ENCODE results near the gene DBN1. TPM values are rescaled to one million over a fixed set of nuclear protein-coding genes. Genes with fewer than 3 reads are reported as not detected.

DBN1 gene
- total RNA-seq, 1 experiment from 2014 or later = 195 TPM

GRCh38 chr5:177410575-177410974, 62.9 kb downstream of the DBN1 start:
- no peaks in the 10 kb centered on the region for H3K9me3 ChIP-seq (ENCODE audit: control insufficient read depth, insufficient read depth, low read depth, low read length)
- ChIA-PET CTCF (no interaction called here), POLR2A (no interaction called here)
- in situ Hi-C loops (cut with HindIII; ENCODE audit: low pct_unique_long_range_greater_than_20kb, low sequenced_read_pairs) (no loop called here), intact Hi-C loops (cut with micrococcal nuclease; ENCODE audit: unreplicated experiment) (no loop called here)
- no peaks in the 10 kb centered on the region for H3K36me3 ChIP-seq (ENCODE audit: control insufficient read depth, insufficient read depth, low read length)
- no peaks in the 10 kb centered on the region for H3K27me3 ChIP-seq (ENCODE audit: control insufficient read depth, insufficient read depth, low read length)
- DNase-seq (ENCODE audit: low read depth, low spot score) (no peak), ATAC-seq (no peak)
- no peaks in the 10 kb centered on the region for H3K4me1 ChIP-seq (ENCODE audit: control insufficient read depth, insufficient read depth, low read length)
- no TSS peak for BruUV-seq (replicated peaks)
- TF ChIP-seq REST (IDR thresholded peaks at IDR 0.05; ENCODE audit: insufficient read depth in 1 of 2, low read depth in 2 of 2, low read length in 1 of 2) = no peak
- no peak for TF ChIP-seq SIN3A (IDR thresholded peaks at IDR 0.05; ENCODE audit: borderline replicate concordance, insufficient read depth, low read depth, low read length)
- no peak for TF ChIP-seq POLR2AphosphoS5 (IDR thresholded peaks at IDR 0.05; ENCODE audit: low read depth, low read length)
- no peak for TF ChIP-seq TCF7L2 (IDR thresholded peaks at IDR 0.05; ENCODE audit: low read depth, low read length)
- TF ChIP-seq CTCF (IDR thresholded peaks at IDR 0.05) = no peak
- no peak overlapping the region for H3K4me3 ChIP-seq (ENCODE audit: low read depth in 2 of 2, low read length in 2 of 2)
- no peak overlapping the region for H3K27ac ChIP-seq (ENCODE audit: low read length)

GRCh38 chr5:177409043-177409801, 64.2 kb downstream of the DBN1 start, which contains the start of gene F12:
F12 (minus strand) TSS chr5:177409564; CDS start chr5:177409527, 37 bp downstream.
- H3K4me3 ChIP-seq (ENCODE audit: low read depth in 2 of 2, low read length in 2 of 2) = no peak within 1 kb of the TSS
- H3K27ac ChIP-seq (ENCODE audit: low read length) = no peak within 1 kb of the TSS
- intact Hi-C loops (cut with micrococcal nuclease; ENCODE audit: unreplicated experiment) (no loop called here), in situ Hi-C loops (cut with HindIII; ENCODE audit: low pct_unique_long_range_greater_than_20kb, low sequenced_read_pairs) (no loop called here)
- CTCF ChIA-PET = interaction anchor here (1.2 kb wide), 1 partner anchor 19 kb away, joined by 4 read pairs; no protein-coding TSS in a partner anchor
- DNase-seq (ENCODE audit: low read depth, low spot score) (no peak), ATAC-seq (no peak)
- no peaks in the 10 kb centered on the region for H3K9me3 ChIP-seq (ENCODE audit: control insufficient read depth, insufficient read depth, low read depth, low read length)
- no peaks in the 10 kb centered on the region for H3K27me3 ChIP-seq (ENCODE audit: control insufficient read depth, insufficient read depth, low read length)
- H3K4me1 ChIP-seq (ENCODE audit: control insufficient read depth, insufficient read depth, low read length) = no peaks in the 10 kb centered on the region
- H3K36me3 ChIP-seq (ENCODE audit: control insufficient read depth, insufficient read depth, low read length) = no peaks in the 10 kb centered on the region
- no TSS peak for BruUV-seq (replicated peaks)
- TF ChIP-seq SIN3A (IDR thresholded peaks at IDR 0.05; ENCODE audit: borderline replicate concordance, insufficient read depth, low read depth, low read length) (no peak), CTCF (IDR thresholded peaks at IDR 0.05) (no peak), TCF7L2 (IDR thresholded peaks at IDR 0.05; ENCODE audit: low read depth, low read length) (no peak), REST (IDR thresholded peaks at IDR 0.05; ENCODE audit: insufficient read depth in 1 of 2, low read depth in 2 of 2, low read length in 1 of 2) (no peak), POLR2AphosphoS5 (IDR thresholded peaks at IDR 0.05; ENCODE audit: low read depth, low read length) (no peak)
- POLR2A ChIA-PET = interaction anchor here (0.8 kb wide), 1 partner anchor 16 kb away, joined by 9 read pairs; no protein-coding TSS in a partner anchor
